ENCODE data around the gene PAK5.

DNA sequence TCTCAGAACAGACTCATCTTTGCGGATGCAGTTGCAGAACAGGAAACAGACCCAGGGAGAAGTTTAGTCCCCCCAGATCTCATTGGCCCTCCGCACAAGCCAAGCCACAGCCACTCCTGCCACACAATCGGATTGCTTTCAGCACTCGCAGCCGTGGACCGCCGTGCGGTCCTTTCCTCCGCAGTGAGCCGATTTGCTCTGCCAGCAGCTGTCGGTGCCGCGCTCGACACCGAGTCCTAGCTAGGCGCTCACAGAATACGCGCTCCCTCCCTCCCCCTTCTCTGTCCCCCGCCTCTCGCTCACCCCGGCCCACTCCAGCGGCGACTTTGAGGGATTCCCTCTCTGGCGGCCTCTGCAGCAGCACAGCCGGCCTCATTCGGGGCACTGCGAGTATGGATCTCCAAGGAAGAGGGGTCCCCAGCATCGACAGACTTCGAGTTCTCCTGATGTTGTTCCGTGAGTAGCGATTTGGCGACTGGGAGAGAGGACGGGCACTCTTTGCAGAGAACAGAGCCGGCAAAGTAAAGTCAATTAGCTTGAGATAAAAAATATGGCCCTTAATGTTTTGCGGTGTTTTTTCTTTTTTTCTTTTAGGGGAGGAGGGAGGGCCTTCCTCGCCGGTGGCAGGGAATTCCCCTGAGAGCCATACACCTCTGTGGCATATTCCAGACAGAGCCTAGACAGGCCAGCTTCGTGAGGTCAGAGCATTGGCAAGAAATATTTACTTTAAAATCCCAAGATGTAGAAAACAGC is 324.2 kb downstream of the PAK5 start, which contains the start of gene LAMP5:
- TF ChIP-seq, protein P1, sequence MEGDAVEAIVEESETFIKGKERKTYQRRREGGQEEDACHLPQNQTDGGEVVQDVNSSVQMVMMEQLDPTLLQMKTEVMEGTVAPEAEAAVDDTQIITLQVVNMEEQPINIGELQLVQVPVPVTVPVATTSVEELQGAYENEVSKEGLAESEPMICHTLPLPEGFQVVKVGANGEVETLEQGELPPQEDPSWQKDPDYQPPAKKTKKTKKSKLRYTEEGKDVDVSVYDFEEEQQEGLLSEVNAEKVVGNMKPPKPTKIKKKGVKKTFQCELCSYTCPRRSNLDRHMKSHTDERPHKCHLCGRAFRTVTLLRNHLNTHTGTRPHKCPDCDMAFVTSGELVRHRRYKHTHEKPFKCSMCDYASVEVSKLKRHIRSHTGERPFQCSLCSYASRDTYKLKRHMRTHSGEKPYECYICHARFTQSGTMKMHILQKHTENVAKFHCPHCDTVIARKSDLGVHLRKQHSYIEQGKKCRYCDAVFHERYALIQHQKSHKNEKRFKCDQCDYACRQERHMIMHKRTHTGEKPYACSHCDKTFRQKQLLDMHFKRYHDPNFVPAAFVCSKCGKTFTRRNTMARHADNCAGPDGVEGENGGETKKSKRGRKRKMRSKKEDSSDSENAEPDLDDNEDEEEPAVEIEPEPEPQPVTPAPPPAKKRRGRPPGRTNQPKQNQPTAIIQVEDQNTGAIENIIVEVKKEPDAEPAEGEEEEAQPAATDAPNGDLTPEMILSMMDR (IDR thresholded peaks at IDR 0.05) = no peak
- no peak for TF ChIP-seq POLR2A (IDR thresholded peaks at IDR 0.05)
